Measurements from ENCODE around the gene ZDHHC8. TPM values are rescaled to one million over a fixed set of nuclear protein-coding genes. Genes with fewer than 3 reads are reported as not detected.

Gene ZDHHC8
- total RNA-seq, 2 donors from 2014 or later = 14.1 to 36.6 TPM

- intact Hi-C loops (cut with DNase I) = no loop called here
- WGBS = 81% methylated on average over 9 of the region's 9 CpGs
- H3K4me1 ChIP-seq (replicated peaks) = no peaks in the 10 kb centered on the region
Measured at GRCh38 chr22:20110359-20110985, 21.1 kb upstream of the ZDHHC8 start.

DNA sequence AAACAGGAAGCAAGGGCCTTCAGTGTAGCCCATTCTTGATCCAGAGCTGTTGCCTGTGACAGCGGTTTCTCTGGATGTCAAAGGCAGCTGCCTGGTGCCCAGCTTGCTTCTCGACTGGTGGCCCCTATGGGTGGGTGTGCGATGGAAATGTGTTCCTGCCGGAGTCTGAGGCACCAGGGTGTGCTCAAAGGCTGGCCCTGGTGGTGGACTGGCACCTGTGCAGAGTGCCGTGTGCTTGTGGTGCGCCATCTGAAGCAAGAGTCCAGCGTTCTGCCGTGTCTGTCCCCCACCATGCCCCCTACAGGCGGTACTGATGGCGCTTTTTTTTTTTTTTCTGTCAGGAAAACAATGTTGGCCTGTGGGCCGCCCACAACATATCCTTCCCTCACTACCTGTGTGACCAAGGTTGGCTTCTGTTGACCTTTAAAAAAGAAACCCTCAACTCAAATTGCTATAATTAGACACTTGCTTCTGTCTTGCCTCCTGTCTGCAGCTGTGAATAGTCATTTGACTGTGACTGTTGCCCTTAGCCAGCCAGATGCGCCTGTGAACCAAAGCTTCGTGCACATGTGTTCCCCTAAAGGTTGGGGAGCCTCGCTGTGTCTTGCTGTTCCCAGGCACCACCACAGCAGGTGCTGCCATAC lies 20.4 kb upstream of the ZDHHC8 start:
- Histone ChIP-seq H3K9me3 (no peaks in the 10 kb centered on the region), H3K27me3 (replicated peaks; ENCODE audit: insufficient read depth) (no peaks in the 10 kb centered on the region), H3K4me3 (no peak overlapping the region), H3K27ac (no peak overlapping the region), H3K36me3 (peaks cover 14 to 44% of the 10 kb centered on the region in 2 donors), H3K4me1 (replicated peaks) (peaks cover 3% of the 10 kb centered on the region)
- 58% methylated on average over 14 of the region's 14 CpGs for WGBS
- TF ChIP-seq POLR2A (IDR thresholded peaks at IDR 0.05) = no peak
- peak in 1 of 4 experiments; percentile 16 for TF ChIP-seq CTCF (IDR thresholded peaks at IDR 0.05)
- TF ChIP-seq POLR2AphosphoS5 (IDR thresholded peaks at IDR 0.05) = no peak
- intact Hi-C loops (cut with DNase I) = no loop called here
- no peak for DNase-seq (ENCODE audit: low spot score)

More at GRCh38 chr22:20110359-20110985, 21.1 kb upstream of the ZDHHC8 start:
- Histone ChIP-seq H3K36me3 (peaks cover 14 to 43% of the 10 kb centered on the region in 2 donors), H3K27me3 (replicated peaks; ENCODE audit: insufficient read depth) (no peaks in the 10 kb centered on the region), H3K4me3 (no peak overlapping the region), H3K9me3 (no peaks in the 10 kb centered on the region), H3K27ac (no peak overlapping the region)
- DNase-seq (ENCODE audit: low spot score) = no peak
- no peak for TF ChIP-seq POLR2AphosphoS5 (IDR thresholded peaks at IDR 0.05)
- TF ChIP-seq CTCF (IDR thresholded peaks at IDR 0.05) = no peak
- TF ChIP-seq POLR2A (IDR thresholded peaks at IDR 0.05) = no peak

DNA sequence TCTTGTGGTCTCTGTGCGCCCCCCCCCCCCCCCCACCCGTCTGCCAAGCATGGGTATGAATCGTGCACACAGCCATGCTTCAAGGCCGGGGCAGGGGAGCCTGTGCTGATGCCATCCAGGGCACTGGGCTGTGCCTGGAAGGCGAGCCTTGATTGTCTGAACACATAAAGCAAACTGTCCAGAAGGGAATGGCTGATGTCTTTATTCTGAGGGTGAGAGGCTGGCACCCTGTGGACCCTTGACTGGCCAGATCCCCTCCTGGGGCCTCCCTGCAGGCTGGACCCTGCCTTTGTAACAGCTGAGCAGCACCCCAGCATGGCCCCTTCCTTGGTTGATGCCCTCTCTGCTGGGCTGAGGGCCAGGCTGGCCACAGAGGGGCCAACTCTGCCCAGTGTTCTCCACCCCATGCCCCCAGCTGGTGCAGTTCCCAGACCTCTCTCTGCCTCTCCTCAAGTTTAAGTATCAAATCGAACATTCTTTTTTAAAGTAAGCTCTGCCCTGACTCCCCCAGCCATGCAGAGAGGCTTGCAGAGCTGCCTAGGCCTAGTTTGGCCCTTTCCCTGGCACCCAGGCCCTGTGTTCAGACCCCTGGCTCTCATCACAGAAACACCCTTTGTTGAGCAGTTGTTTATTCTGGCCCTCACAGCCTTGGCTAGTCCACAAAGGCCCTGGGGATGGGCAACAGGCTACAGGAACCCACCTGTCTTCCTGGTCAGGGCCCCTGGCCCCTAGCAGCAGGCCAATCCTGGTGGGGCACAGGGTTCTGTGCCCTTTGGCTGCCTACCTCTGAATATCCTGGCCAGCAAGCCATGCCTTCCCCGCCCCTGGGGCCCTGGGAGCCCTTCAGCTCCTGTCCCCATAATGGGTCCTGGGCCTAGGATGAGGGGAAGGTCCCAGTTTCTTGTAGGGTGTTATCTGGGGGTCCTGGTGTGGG lies 19.6 kb upstream of the ZDHHC8 start:
- Histone ChIP-seq H3K9me3 (no peaks in the 10 kb centered on the region), H3K4me1 (replicated peaks) (peaks cover 3% of the 10 kb centered on the region), H3K27me3 (replicated peaks; ENCODE audit: insufficient read depth) (no peaks in the 10 kb centered on the region), H3K36me3 (peaks cover 13 to 36% of the 10 kb centered on the region in 2 donors), H3K27ac (no peak overlapping the region), H3K4me3 (no peak overlapping the region)
- TF ChIP-seq CTCF (IDR thresholded peaks at IDR 0.05) (no peak), POLR2AphosphoS5 (IDR thresholded peaks at IDR 0.05) (no peak), POLR2A (IDR thresholded peaks at IDR 0.05) (no peak)
- intact Hi-C loops (cut with DNase I) = no loop called here
- 79% methylated on average over 7 of the region's 7 CpGs for WGBS
- DNase-seq (ENCODE audit: low spot score) = no peak

- intact Hi-C loops (cut with DNase I) = no loop called here
- Histone ChIP-seq H3K36me3 (peaks cover 4 to 27% of the 10 kb centered on the region in 2 donors), H3K27me3 (replicated peaks; ENCODE audit: insufficient read depth) (no peaks in the 10 kb centered on the region), H3K9me3 (no peaks in the 10 kb centered on the region), H3K4me1 (replicated peaks) (peaks cover 3% of the 10 kb centered on the region), H3K4me3 (no peak overlapping the region), H3K27ac (no peak overlapping the region)
- DNase-seq (ENCODE audit: low spot score) = no peak
- 81% methylated on average over 26 of the region's 26 CpGs for WGBS
- TF ChIP-seq CTCF (IDR thresholded peaks at IDR 0.05) = no peak
- TF ChIP-seq POLR2AphosphoS5 (IDR thresholded peaks at IDR 0.05) = no peak
- TF ChIP-seq POLR2A (IDR thresholded peaks at IDR 0.05) = no peak
Measured at GRCh38 chr22:20112623-20113511, 18.7 kb upstream of the ZDHHC8 start.
